Astrocyte (in vitro differentiated cells and primary cell): ENCODE data around the gene KRTAP15-1. TPM values are rescaled to one million over a fixed set of nuclear protein-coding genes. Genes with fewer than 3 reads are reported as not detected.

Experiments
- DNase-seq: peaks from one replicate; pipeline ENCODE4 v3.0.0-alpha.2; 2010; ENCODE audit warnings: low read depth
- FAIRE-seq: peaks from 2 replicates; lab custom pipeline; 2011; peaks lifted over from hg19 to GRCh38; lab: Jason Lieb, UNC
- H2AFZ ChIP-seq: 2 replicates; pipeline ENCODE4 v1.6.0; 2012; ENCODE audit warnings: low read depth, low read length, inconsistent platforms
- H3K27ac ChIP-seq: 2 replicates; pipeline ENCODE4 v1.5.1; 2011; ENCODE audit warnings: low read depth, low read length, inconsistent platforms
- H3K27me3 ChIP-seq: 2 replicates; pipeline ENCODE4 v1.6.0; 2011; ENCODE audit warnings: low read length, inconsistent platforms; ENCODE audit not compliant: insufficient read depth
- H3K36me3 ChIP-seq: 2 replicates; pipeline ENCODE4 v1.5.1; 2011; ENCODE audit warnings: low read length, inconsistent platforms; ENCODE audit not compliant: insufficient read depth
- H3K4me1 ChIP-seq: 2 replicates; pipeline ENCODE4 v1.5.1; 2011; ENCODE audit warnings: low read length, inconsistent platforms; ENCODE audit not compliant: insufficient read depth
- H3K4me2 ChIP-seq: 2 replicates; pipeline ENCODE4 v1.6.0; 2012; ENCODE audit warnings: low read length, inconsistent platforms
- H3K4me3 ChIP-seq: 2 replicates; pipeline ENCODE4 v1.5.1; 2011; ENCODE audit warnings: low read depth, mild to moderate bottlenecking, low read length, inconsistent platforms; ENCODE audit not compliant: insufficient read depth
- H3K79me2 ChIP-seq: 2 replicates; pipeline ENCODE4 v1.6.0; 2012; ENCODE audit warnings: mild to moderate bottlenecking, low read length, inconsistent platforms; ENCODE audit not compliant: insufficient read depth
- H3K9ac ChIP-seq: 2 replicates; pipeline ENCODE4 v1.6.0; 2012; ENCODE audit warnings: mild to moderate bottlenecking, low read length, inconsistent platforms
- H3K9me3 ChIP-seq: 2 replicates; pipeline ENCODE4 v1.5.1; 2012; ENCODE audit warnings: low read depth, mild to moderate bottlenecking, low read length, inconsistent platforms; ENCODE audit not compliant: insufficient read depth
- H4K20me1 ChIP-seq: 2 replicates; pipeline ENCODE4 v1.6.0; 2012; ENCODE audit warnings: low read length, inconsistent platforms; ENCODE audit not compliant: insufficient read depth
- H3K27ac Mint-ChIP-seq: one replicate; pipeline ENCODE4 v1.8.0; 2021; ENCODE audit warnings: mild to moderate bottlenecking, mixed read lengths; ENCODE audit not compliant: unreplicated experiment
- H3K27me3 Mint-ChIP-seq: one replicate; pipeline ENCODE4 v1.8.0; 2021; ENCODE audit warnings: low read depth, mixed read lengths; ENCODE audit not compliant: unreplicated experiment
- H3K36me3 Mint-ChIP-seq: one replicate; pipeline ENCODE4 v1.8.0; 2021; ENCODE audit warnings: low read depth, mixed read lengths; ENCODE audit not compliant: unreplicated experiment
- H3K4me1 Mint-ChIP-seq: one replicate; pipeline ENCODE4 v1.8.0; 2021; ENCODE audit warnings: low read depth, mixed read lengths; ENCODE audit not compliant: unreplicated experiment
- H3K4me3 Mint-ChIP-seq: one replicate; pipeline ENCODE4 v1.8.0; 2021; ENCODE audit warnings: mild to moderate bottlenecking, moderate library complexity, mixed read lengths; ENCODE audit not compliant: unreplicated experiment
- H3K9me3 Mint-ChIP-seq: one replicate; pipeline ENCODE4 v1.8.0; 2021; ENCODE audit warnings: mild to moderate bottlenecking, mixed read lengths; ENCODE audit not compliant: unreplicated experiment
- CTCF ChIP-seq: IDR thresholded peaks from 2 replicates; pipeline ENCODE4 v1.5.1; 2011; ENCODE audit warnings: low read depth, mild to moderate bottlenecking, inconsistent platforms, low read length, moderate library complexity; ENCODE audit not compliant: insufficient read depth
- EZH2 ChIP-seq: IDR thresholded peaks from 2 replicates; pipeline ENCODE4 v1.6.1; 2012; ENCODE audit warnings: mild to moderate bottlenecking, low read length, inconsistent platforms; ENCODE audit not compliant: insufficient read depth
- total RNA-seq: library from RNA; stranded (reverse); gene quantifications from 2 replicates; pipeline ENCODE4 v1.2.1, GENCODE V29; 2021

The KRTAP15-1 gene
- total RNA-seq, 1 donor from 2014 or later = not detected

GRCh38 chr21:30447056-30447455, 7.0 kb downstream of the KRTAP15-1 start:
- H3K27me3 ChIP-seq = no peaks in the 10 kb centered on the region
- no peak for DNase-seq
- H3K79me2 ChIP-seq = no peaks in the 10 kb centered on the region
- Mint-ChIP-seq H3K4me1 (no peaks in the 10 kb centered on the region), H3K27me3 (no peaks in the 10 kb centered on the region), H3K36me3 (no peaks in the 10 kb centered on the region), H3K27ac (no peak overlapping the region), H3K9me3 (no peaks in the 10 kb centered on the region), H3K4me3 (no peak overlapping the region)
- no peak overlapping the region for H3K4me2 ChIP-seq
- H4K20me1 ChIP-seq = no peaks in the 10 kb centered on the region
- H3K36me3 ChIP-seq = no peaks in the 10 kb centered on the region
- no peaks in the 10 kb centered on the region for H3K9me3 ChIP-seq
- no peak overlapping the region for H3K4me3 ChIP-seq
- no peak overlapping the region for H3K9ac ChIP-seq
- no peak overlapping the region for H2AFZ ChIP-seq
- no peak for FAIRE-seq
- H3K4me1 ChIP-seq = no peaks in the 10 kb centered on the region
- H3K27ac ChIP-seq = no peak overlapping the region
- TF ChIP-seq EZH2 = no peak
- no peak for TF ChIP-seq CTCF

- DNase-seq (no peak), FAIRE-seq (no peak)
- no peaks in the 10 kb centered on the region for H3K27me3 ChIP-seq
- H3K9me3 ChIP-seq = no peaks in the 10 kb centered on the region
- H3K79me2 ChIP-seq = no peaks in the 10 kb centered on the region
- no peaks in the 10 kb centered on the region for H3K36me3 ChIP-seq
- no peaks in the 10 kb centered on the region for H4K20me1 ChIP-seq
- Mint-ChIP-seq H3K36me3 (no peaks in the 10 kb centered on the region), H3K27ac (no peak overlapping the region), H3K9me3 (no peaks in the 10 kb centered on the region), H3K4me3 (no peak overlapping the region), H3K27me3 (no peaks in the 10 kb centered on the region), H3K4me1 (no peaks in the 10 kb centered on the region)
- no peak overlapping the region for H3K27ac ChIP-seq
- H3K9ac ChIP-seq = no peak overlapping the region
- no peak for TF ChIP-seq EZH2
- no peak for TF ChIP-seq CTCF
- no peaks in the 10 kb centered on the region for H3K4me1 ChIP-seq
- no peak overlapping the region for H3K4me3 ChIP-seq
- no peak overlapping the region for H3K4me2 ChIP-seq
- no peak overlapping the region for H2AFZ ChIP-seq
Observed at GRCh38 chr21:30448514-30448913, 8.4 kb downstream of the KRTAP15-1 start.

- H3K36me3 Mint-ChIP-seq = no peaks in the 10 kb centered on the region
- no peaks in the 10 kb centered on the region for H3K27me3 Mint-ChIP-seq
- Histone ChIP-seq H2AFZ (no peak overlapping the region), H3K4me2 (no peak overlapping the region), H3K9ac (no peak overlapping the region), H3K4me3 (no peak overlapping the region), H4K20me1 (no peaks in the 10 kb centered on the region), H3K27me3 (no peaks in the 10 kb centered on the region), H3K36me3 (no peaks in the 10 kb centered on the region), H3K4me1 (no peaks in the 10 kb centered on the region), H3K79me2 (no peaks in the 10 kb centered on the region), H3K9me3 (no peaks in the 10 kb centered on the region), H3K27ac (no peak overlapping the region)
- H3K4me3 Mint-ChIP-seq = no peak overlapping the region
- FAIRE-seq = no peak
- H3K9me3 Mint-ChIP-seq = peaks cover 4% of the 10 kb centered on the region
- TF ChIP-seq CTCF (peak; percentile 28), EZH2 (no peak)
- no peak for DNase-seq
- H3K4me1 Mint-ChIP-seq = no peaks in the 10 kb centered on the region
- H3K27ac Mint-ChIP-seq = no peak overlapping the region
Observed at GRCh38 chr21:30463713-30464112, 23.6 kb downstream of the KRTAP15-1 start.
